ENCODE data around the gene HOXD4.
A peak's percentile ranks its signal among the peaks of the same experiment; 100 is the strongest.

HOXD4 gene

DNA sequence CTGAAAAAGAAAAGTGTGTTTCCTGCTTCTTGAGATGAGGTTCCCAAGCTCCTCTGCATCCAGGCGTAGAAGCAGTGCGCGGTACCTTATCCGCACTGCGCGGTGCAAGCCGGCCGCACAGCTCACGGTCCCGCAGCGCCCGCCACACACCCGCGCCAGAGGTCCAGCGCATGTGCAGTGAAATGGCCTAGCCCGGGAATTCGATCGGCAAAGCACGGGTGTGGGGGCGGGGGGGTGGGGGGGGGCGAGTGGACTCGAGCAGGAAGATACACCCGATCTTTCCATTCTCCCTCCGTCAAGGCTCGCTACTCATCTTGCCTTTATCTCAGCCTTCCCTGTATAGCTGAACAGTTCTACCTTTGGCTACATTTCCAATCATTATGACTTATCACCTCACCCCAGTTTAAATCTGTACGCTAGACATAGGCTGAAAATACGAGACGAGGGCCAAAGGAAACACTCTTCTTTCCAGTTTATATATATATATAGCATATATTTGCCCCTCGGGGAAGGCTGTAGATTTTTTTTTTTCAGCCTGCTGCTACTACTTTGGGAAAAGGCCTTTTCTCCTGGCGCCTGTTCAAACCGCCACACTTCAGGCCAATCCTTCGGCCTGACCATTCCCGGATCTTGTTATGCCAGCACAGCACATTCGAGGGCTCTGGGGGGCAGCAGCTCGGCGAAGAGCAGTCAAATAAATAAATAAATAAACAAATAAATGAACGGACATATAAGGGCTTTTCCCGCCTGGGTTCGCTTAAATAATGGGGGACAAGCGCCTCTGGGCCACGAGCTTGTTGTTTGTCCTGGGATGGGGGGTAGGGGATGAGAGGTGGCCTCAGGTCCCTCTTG is 11.5 kb upstream of the HOXD4 start:
- no peak for DNase-seq (ENCODE audit: low read depth)

DNA sequence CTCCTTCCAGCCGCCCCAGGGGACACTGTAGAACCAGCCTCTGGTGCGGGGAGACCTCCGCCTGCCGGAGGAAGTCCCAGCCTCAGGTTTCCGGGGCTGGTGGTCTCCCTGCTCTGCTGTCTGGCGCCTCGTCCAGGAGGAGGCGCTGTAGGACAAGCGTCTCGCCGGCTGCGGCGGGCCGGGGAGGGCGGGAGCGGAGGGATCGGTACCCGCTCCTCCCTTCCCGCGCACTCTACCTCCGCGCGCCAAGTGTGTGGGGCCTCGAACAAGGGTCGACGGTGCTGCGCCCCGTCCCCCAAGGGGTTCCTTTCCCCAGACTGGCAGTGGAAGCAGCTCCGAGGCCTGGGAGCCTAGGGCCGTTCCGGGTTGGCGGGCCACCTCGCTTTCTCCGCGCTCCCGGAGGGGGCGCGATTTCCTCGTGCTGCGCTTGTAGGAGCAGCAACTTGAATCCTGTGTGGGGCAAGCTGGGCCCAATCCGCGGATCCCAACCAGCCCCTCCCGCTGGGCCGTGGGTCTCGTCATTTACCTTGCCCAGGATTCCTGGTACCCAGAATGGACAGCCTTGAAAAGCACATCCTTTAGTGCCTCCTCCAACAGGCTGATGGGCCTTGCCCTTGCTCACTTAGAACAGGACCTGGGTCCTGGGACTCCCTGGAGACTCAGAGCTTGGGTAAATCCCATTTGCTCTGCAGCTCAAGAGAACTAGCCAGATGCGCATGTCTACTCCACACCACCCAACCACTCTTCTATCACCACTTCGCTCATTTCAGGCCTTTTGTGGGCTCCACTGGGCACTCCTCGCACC is 10.6 kb upstream of the HOXD4 start:
- peak; percentile 34 for DNase-seq (ENCODE audit: low read depth)

DNA sequence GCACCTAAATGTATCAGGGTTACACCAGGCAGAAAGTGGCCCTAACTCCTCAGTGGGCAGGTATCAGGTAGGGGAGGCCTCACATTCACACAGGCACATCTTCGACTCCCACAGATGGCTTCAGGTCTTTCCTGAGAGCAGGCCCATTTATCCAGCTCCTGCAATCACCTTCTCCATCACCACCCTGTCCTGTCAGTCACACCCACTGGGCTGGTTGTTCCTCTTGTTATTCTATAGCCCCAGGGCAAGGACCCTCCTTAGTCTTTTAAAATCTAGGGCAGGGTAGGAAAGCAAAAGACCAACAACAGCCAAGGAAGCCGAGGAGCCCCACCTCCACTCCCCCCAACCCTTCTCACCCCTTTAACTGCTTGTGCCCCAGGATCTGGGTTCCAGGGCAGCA is 9.1 kb upstream of the HOXD4 start:
- DNase-seq (ENCODE audit: low read depth): no peak

DNA sequence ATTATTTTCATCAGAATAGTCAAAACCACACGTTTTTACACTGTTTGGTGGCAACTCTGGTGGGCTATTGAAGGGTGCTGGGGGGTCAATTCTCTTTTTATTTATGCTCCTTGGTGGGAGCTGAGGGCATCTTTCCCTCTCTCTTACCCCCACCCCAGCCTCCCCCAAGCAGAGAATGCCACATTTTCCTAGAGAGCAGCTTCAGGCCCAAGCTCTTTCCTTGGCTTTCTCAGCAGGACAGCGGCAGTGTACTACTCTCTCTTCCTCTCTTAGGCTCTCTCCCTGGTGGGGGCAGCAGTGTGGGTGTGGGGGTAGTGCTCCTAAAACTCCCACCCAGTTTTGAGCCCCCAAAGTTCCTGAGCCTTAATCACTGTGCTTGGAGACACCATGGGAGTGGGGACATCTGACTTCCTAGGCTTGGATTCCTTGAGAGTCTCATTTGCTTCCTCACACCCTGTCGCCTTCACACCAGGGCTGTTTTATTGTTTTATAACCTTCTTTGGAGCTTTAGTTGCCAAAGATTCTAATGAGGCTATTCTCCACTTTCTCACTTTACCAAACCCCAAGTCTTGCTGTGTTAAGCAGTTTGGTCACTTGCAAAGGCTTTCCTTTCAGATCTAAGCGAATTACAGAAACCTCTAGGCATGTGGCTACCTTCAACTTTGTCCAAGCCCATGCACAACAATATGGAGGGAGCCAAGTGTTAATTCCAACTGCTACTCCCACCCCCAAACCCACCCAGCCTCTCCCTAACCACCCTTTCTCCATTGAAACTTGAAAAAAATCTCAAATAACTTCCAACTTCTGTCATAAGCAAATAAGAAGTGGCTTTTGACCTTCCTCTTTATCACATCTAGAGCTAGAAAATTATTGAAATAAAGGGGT is 6.0 kb upstream of the HOXD4 start:
- DNase-seq (ENCODE audit: low read depth): no peak

DNA sequence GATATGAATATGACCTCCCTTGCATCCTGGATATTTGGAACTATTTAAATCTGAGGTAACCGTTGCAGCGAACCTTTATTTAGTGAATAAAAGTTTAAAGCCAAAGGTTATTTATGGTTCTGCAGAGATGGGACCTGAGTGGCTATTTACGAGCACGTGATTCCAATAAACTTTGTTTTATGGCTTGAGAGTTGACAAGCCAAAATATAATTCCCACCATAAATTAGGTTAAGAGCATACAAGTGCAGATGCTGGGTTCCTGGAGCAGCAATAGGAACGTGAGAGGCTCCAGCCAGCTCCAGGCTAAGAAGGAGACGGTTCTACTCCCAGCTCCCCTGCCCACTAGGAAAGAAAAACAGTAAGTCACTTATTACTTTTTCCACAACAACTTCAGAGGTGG is 5.2 kb upstream of the HOXD4 start:
- DNase-seq (ENCODE audit: low read depth): no peak

DNA sequence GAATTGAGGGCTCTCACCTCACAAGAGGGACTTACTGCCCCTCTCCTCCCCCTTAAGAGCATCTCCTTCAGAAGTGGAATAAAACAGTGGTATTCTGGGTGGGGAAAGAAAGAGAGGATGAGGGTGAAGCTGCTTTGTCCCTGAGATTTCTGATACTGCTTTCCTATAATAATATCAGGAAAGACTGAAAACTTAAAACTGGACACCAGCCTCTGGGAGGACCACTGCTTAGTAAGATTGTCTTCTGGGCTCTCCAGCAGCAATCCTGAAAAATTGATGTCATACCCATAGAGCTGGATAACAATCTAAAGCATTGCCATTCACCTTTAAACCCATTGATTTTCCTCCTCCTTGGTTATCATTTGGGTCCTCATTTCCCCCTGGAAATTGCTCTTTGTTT is 4.7 kb upstream of the HOXD4 start:
- DNase-seq (ENCODE audit: low read depth): no peak

DNA sequence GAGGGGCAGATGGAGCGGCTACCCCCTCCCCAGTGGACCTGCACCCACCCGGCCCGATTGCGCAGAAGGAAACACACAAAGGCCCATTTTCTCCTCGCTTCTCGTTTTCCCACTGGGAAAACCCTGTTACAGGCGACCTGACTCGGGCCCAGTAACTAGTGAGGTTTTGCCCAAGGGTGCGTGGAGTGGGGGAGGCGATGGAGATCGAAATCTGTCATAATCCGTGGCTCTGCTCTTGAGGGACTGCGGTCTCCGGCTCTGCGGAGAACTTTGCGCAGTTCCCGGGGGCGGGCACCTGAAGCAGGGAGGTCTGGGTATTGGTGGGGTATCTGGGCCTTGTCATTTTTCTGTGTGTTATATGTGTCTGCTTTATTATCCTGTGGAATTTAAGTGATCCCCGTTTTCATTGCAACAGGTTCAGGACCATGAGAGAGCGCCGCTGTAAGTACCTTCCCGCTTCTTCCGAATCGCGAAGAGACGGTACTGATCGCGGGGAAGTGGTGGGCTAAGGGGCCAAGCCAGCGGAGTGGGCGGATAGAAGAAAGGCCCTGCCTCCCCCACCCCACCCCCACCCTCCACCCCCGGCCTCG is 4.0 kb upstream of the HOXD4 start:
- DNase-seq (ENCODE audit: low read depth): no peak

DNA sequence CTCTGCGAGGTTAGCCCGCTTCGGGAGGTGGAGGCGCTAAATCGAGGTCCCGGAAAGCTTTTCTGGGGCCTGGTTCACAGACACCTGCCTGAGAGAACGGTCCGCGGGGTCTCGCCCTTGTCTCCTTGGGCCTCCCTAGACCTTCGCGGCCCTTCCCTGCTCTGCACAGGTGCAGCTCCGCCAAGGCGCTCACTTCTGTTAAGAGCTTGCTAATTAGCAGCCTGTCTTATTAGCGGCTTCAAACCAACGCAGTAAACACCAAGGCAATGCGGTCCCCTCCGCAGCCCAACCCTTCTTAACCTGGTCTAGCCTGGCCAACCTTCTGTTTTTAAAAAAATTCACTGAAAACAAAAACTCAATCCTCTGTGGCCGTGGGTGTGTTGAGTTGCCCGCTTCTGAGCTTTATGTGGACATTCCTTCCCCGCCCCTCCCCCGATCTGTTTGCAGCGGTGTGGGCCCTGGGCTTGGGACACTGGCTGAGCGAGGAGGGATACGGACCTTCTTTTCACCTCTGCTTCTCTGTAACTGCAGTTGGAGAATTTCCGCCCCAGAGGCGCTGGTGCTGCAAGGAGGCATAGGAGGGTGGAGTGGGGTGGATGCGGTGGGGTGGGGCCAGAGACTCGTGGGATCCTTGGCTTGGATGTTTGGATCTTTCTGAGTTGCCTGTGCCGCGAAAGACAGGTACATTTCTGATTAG is 3.4 kb upstream of the HOXD4 start:
- no peak for DNase-seq (ENCODE audit: low read depth)

DNA sequence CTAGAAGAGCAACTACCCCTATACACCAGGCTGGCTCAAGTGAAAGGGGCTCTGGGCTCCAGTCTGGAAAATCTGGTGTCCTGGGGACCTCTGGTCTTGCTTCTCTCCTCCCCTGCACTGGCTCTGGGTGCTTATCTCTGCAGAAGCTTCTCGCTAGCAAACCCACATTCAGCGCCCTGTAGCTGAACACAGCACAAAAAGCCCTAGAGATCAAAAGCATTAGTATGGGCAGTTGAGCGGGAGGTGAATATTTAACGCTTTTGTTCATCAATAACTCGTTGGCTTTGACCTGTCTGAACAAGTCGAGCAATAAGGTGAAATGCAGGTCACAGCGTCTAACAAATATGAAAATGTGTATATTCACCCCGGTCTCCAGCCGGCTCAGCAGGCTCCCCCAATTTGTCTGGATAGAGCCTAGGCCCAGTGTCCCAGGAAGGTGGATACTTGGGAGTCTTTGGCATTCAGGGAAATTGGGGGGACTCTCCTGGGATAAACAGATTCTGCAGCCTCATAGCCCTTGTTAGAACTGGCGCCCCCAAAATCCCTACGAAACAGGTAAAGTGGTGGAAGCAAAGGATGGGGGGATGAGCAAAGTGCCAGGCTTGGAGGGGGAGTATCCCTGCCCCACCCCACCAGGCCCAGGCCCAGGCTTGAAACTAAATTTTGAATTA is 2.5 kb upstream of the HOXD4 start:
- DNase-seq (ENCODE audit: low read depth): no peak

DNA sequence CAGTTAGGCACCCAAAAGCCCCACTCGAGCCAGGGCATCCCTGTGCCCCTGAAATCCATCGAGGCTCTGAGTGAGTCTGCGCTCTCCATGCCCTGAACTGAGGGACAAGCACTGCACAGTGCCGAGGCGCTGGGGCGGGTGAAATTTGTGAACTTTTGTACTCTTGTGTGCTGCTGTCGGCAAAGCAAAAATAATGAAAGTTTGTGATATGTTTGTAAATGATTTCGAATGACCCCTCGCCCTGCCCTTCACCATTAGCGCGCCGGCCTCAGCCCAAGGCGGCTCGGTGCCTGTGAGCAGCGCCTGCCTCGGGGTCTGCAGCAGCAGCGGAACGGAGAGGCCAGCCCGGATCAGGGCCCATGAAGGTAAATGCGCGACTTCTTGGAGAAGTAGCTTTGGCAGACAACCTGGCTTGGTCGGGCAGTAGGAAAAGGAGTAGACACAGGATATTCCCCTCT is 1.8 kb upstream of the HOXD4 start:
- DNase-seq (ENCODE audit: low read depth): no peak

DNA sequence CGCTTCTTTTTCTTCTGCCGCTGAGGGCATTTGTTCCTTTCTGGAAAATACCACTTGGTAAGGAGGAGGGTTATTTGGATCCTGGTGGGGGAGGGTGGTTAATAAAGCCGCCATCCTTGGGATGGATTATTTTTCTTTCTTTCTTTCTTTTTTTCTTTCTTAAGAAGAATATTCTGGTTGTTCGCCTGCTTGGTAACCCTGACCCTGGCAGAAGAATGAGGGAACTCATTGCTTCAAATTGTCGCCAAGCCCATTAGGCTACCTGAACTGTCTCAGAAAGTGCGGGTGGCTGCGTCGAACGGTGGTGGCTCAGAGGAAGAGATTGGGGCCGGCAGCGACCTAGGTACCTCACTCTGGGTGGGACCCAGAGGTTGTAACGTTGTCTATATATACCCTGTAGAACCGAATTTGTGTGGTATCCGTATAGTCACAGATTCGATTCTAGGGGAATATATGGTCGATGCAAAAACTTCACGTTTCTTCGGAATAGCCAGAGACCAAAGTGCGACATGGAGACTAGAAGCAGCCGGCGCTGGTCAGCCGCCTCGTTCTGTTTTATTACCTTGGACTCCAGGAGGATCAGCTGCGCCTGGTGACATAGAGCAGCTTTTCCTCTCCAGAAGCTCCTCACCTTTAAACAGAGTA is 1.3 kb upstream of the HOXD4 start:
- no peak for DNase-seq (ENCODE audit: low read depth)

DNA sequence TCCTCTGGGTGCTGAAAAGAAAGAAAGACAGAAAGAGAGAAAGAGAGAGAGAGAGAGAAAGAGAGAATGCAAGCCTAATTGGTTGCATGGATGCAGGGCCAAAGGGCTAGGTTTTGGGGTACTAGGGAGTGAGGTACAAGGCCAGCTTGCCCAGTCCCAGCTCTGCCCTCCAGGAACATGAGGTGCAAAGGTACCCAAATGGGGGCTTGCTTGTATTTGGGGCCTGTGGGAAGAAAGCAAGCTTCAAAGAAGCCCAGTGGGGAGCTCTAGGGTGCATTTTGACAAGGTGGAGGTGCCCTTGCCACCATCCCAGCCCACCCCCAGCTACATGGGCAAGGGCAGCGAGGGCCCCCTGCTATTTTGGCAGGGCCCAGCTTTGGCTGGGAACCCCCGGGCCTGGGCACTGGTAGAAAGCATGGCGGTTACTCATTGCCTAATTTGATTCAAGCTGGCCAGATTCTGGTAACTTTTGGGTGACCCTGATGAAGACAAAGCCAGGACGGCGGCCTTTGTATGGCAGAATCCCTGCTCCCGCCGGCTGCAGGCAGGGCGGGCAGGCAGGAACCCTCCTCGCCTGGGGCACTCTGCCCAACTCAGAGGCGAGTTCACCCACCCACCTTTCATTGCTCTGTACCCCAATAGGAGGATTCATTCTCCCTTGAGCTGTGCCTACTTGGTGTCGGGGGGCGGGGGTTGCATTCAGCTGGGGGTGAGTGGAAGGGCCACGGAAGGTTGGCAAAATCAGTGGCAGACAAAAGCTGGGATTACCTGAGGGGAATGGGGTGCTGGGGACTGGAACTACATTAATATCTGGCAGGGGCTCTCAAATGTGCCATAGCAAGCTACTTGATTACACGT is 537 bp upstream of the HOXD4 start:
- DNase-seq (ENCODE audit: low read depth): no peak

DNA sequence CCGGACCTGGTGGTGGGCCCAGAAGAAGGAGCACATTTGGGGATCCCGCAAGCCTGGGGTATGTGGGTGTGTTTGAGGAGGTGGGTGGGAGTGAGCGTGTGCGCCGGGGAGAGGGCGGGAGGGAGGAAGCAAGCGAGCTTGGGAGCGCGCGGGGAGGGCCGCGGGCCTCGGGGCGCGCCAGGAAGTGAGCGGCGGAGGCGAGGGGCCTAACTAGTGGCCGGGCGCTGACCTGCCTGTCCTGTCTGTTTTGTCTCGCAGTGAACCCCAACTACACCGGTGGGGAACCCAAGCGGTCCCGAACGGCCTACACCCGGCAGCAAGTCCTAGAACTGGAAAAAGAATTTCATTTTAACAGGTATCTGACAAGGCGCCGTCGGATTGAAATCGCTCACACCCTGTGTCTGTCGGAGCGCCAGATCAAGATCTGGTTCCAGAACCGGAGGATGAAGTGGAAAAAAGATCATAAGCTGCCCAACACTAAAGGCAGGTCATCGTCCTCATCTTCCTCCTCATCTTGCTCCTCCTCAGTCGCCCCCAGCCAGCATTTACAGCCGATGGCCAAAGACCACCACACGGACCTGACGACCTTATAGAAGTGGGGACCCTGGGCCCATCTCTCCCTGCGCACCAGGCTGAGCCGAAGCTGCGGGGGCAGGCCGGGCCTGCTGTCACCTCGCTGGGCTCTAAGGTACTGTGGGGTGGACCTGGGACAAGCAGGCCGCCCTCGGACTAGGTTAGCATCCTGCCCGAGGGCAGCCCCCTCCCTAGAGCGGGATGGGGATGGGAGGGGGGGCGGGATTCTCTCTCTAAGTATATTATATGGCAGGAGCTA is 1.2 kb downstream of the HOXD4 start:
- DNase-seq (ENCODE audit: low read depth): no peak

DNA sequence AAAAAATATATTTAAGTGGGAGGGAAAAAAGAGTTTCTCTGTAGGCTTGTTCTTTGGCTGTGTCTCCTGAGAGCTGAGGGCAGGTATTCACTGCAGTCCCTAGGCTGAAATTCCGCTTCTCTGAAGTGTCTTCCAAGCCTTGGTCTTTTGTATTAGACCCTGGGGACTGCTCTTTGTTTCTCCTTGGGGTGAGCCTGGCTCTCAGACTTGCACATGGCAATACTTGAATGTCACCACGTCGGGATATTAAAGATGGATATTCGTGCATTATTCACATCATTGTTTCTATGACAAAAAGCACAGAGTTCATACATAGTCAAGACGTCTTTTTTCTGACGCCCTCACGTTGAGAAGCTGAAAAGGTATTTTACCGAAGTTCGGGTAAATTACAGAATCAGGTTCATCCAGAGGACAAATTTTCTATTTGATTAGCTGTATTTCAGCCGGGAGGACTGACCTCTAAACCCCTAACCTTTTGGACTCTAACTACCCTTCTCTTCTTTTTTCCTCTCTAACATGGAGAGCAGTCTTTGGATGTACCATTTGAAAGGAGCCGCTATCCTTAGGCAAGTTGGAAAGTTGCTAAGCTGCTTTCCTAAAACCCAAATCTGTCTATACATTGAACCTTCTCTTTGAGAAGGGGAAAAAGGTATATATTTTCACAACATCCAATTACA is 3.4 kb downstream of the HOXD4 start:
- DNase-seq (ENCODE audit: low read depth): no peak

DNA sequence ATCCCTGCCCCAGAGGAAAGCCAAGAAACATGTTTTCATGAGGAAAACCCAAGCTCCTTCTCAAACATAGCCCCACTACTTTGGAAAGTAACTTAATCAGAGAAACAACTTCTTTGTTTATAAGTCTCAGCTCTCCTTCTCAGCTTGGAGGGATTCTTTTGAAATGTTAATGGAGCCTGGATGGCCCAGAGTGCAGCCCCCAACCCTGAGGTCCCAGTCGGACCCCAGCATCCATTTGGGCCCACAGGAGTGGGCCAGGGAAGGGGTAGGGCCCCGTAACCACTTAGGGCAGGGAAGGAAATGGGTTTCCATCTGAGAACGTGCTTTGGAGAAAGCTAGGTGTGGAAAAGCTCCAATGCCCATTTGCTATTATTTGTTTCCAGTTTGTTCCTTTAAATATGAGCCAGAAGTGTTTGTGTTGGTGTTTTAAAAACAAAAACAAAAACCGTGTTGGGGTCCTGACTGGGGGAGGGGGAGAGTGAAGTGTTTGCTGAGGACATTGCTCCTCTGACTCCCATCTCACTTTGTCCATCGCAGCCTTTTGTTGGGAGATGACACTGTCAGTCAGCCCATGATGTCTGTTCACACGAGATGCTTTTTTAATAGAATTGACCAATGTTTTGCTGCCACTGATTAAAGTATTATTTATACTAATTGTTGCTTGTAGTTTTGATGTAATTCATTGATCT is 4.2 kb downstream of the HOXD4 start:
- DNase-seq (ENCODE audit: low read depth): no peak

DNA sequence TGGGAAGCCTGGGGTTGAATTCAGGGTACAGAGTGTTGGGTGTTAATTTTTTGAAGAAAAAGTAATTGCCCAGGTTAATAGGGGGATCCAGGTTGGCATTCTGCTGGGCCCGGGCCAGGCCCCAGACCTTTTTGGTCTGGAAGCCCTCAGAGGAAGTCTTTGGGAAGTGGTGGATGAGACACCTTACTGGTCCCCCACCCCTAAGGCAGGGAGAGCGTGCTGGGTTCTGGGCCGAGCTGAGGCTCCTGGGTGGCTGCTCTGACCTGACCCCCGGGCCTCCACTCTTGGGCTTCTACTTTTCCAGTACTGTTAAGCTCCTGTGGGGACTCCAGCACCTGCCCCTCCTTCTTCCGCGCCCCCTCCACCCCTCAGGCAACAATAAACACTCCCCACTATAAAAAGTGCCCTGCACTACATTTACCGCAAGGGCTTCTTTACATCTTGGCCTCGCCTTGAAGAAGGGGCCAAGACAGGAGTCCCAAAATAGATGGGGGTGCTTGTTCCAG is 5.0 kb downstream of the HOXD4 start:
- DNase-seq (ENCODE audit: low read depth): no peak

All from T follicular helper cell (primary cell).